ENCODE measurements around the gene KIF21B.

GRCh38 chr1:201039876-201040275 lies 16.4 kb upstream of the KIF21B start:
- TF ChIP-seq CTCF (IDR thresholded peaks at IDR 0.05; ENCODE audit: borderline replicate concordance, extremely low read depth, low read length, poor library complexity, severe bottlenecking), result no peak
- TF ChIP-seq EZH2 (IDR thresholded peaks at IDR 0.05; ENCODE audit: borderline replicate concordance, low read depth, low read length, severe bottlenecking), result no peak

Data from DND-41 (cell line).